HCT116 (cell line): ENCODE data around the gene BEX4. TPM values are rescaled to one million over a fixed set of nuclear protein-coding genes. Genes with fewer than 3 reads are reported as not detected.

Source experiments
- ATAC-seq: fragments of 200-7000 bp; cut with Tn5 transposase; 2 replicates; pipeline ENCODE4 v1.9.1; 2020; ENCODE audit warnings: mild to moderate bottlenecking, moderate library complexity
- BruUV-seq: library from RNA; stranded (reverse); fragments of 400-500 nt; replicated peaks from 2 replicates; lab custom pipeline; 2021; lab: Mats Ljungman, UMichigan
- CTCF ChIA-PET: fragments of 300-600 bp; sonication (Branson Sonifier 250); formaldehyde crosslinking; loops from one replicate; lab custom pipeline; 2021; ENCODE audit warnings: antibody characterized with exemption; lab: Charles Lee
- POLR2A ChIA-PET: fragments of 300-600, 350-600 bp; sonication (Branson Sonifier 250); formaldehyde crosslinking; loops from one replicate; lab custom pipeline; 2021; ENCODE audit warnings: antibody characterized with exemption; lab: Charles Lee
- RAD21 ChIA-PET, 2 experiments: fragments of 300-600 bp; sonication (Branson Sonifier 250); formaldehyde crosslinking; loops; one replicate each; lab custom pipeline; 2023; ENCODE audit warnings: low total read pairs in 2 of 2; ENCODE audit not compliant: uncharacterized antibody in 2 of 2, unreplicated experiment in 2 of 2, low non-redundant PET in 1 of 2; lab: Charles Lee
- DNase-seq: peaks from one replicate; pipeline ENCODE4 v3.0.0-alpha.2; 2010; ENCODE audit warnings: low read depth, low spot score
- H2AFZ ChIP-seq: fragments of 200-600 bp; shearing (Covaris generic), sonication (generic); 2 replicates; pipeline ENCODE4 v1.6.1; 2017; ENCODE audit warnings: low read depth, mixed run types, mixed read lengths, antibody characterized with exemption, low read length; ENCODE audit not compliant: poor library complexity, severe bottlenecking
- H3K27ac ChIP-seq: 2 replicates; pipeline ENCODE4 v1.5.1; 2012; ENCODE audit warnings: low read depth, low read length
- H3K27me3 ChIP-seq: fragments of 200-600 bp; sonication (generic); 2 replicates; pipeline ENCODE4 v1.6.1; 2016; ENCODE audit warnings: mixed run types, low read length, mixed read lengths; ENCODE audit not compliant: insufficient read depth
- H3K36me3 ChIP-seq, 2 experiments: fragments of 200-500 bp in 1 of 2; fragments of 200-600 bp in 1 of 2; sonication (Bioruptor generic) in 1 of 2; sonication (generic) in 1 of 2; 2 replicates each; pipeline versions ENCODE4 v1.5.1 to v1.6.1; 2014 to 2016; ENCODE audit warnings: low read length in 2 of 2, inconsistent platforms in 1 of 2, mixed read lengths in 1 of 2, mixed run types in 1 of 2; ENCODE audit not compliant: insufficient read depth in 2 of 2, control insufficient read depth in 1 of 2
- H3K4me1 ChIP-seq, 2 experiments: fragments of 200-600 bp in 1 of 2; sonication (generic) in 1 of 2; 2 replicates each; pipeline versions ENCODE4 v1.5.1 to v1.6.1; 2012 to 2017; ENCODE audit warnings: low read length in 2 of 2, inconsistent platforms in 1 of 2, mild to moderate bottlenecking in 1 of 2, mixed read lengths in 1 of 2, mixed run types in 1 of 2, moderate library complexity in 1 of 2; ENCODE audit not compliant: insufficient read depth in 2 of 2, control insufficient read depth in 1 of 2
- H3K4me2 ChIP-seq: fragments of 200-600 bp; sonication (generic); 2 replicates; pipeline ENCODE4 v1.6.1; 2017; ENCODE audit warnings: mixed run types, low read length, mixed read lengths
- H3K4me3 ChIP-seq, 2 experiments: fragments of 200-600 bp in 1 of 2; sonication (generic) in 1 of 2; replicated peaks in 1 of 2; 2 replicates each; pipeline ENCODE4 v1.5.1; 2011 to 2016; ENCODE audit warnings: low read length in 2 of 2, control low read depth in 1 of 2, low read depth in 1 of 2, mild to moderate bottlenecking in 1 of 2, mixed read lengths in 1 of 2, mixed run types in 1 of 2
- H3K79me2 ChIP-seq: fragments of 200-600 bp; sonication (generic); 2 replicates; pipeline ENCODE4 v1.6.1; 2017; ENCODE audit warnings: mild to moderate bottlenecking, mixed run types, low read length, moderate library complexity, mixed read lengths; ENCODE audit not compliant: insufficient read depth
- H3K9ac ChIP-seq: fragments of 200-600 bp; sonication (generic); 2 replicates; pipeline ENCODE4 v1.6.1; 2016; ENCODE audit warnings: low read length, mixed read lengths
- H3K9me2 ChIP-seq: fragments of 200-600 bp; sonication (generic), shearing (Covaris generic); 2 replicates; pipeline ENCODE4 v1.6.1; 2017; ENCODE audit warnings: mixed run types, mild to moderate bottlenecking, moderate library complexity; ENCODE audit not compliant: insufficient read depth
- H3K9me3 ChIP-seq, 2 experiments: fragments of 200-500 bp in 1 of 2; fragments of 200-600 bp in 1 of 2; sonication (Bioruptor generic) in 1 of 2; sonication (generic) in 1 of 2; 2 replicates each; pipeline ENCODE4 v1.6.1; 2014 to 2017; ENCODE audit warnings: low read length in 2 of 2, mixed read lengths in 2 of 2, inconsistent platforms in 1 of 2, low read depth in 1 of 2, mild to moderate bottlenecking in 1 of 2, mixed run types in 1 of 2, moderate library complexity in 1 of 2; ENCODE audit not compliant: control insufficient read depth in 1 of 2, insufficient read depth in 1 of 2
- H4K20me1 ChIP-seq: fragments of 200-600 bp; sonication (generic), shearing (Covaris generic); 2 replicates; pipeline ENCODE4 v1.6.1; 2017; ENCODE audit warnings: mixed run types, mild to moderate bottlenecking, moderate library complexity; ENCODE audit not compliant: insufficient read depth
- CBX3 ChIP-seq: IDR thresholded peaks from 2 replicates; pipeline ENCODE4 v1.6.1; 2012; ENCODE audit warnings: low read depth
- CEBPB ChIP-seq: IDR thresholded peaks from 2 replicates; pipeline ENCODE4 v1.6.1; 2012; ENCODE audit warnings: low read depth
- ELF1 ChIP-seq: IDR thresholded peaks from 2 replicates; pipeline ENCODE4 v1.6.1; 2012; ENCODE audit warnings: low read depth, borderline replicate concordance
- POLR2A ChIP-seq: IDR thresholded peaks from 2 replicates; pipeline ENCODE4 v1.7.0; 2011; ENCODE audit warnings: borderline replicate concordance; ENCODE audit not compliant: insufficient read depth, insufficient read length; ENCODE audit errors: extremely low read depth
- POLR2AphosphoS5 ChIP-seq: IDR thresholded peaks from 2 replicates; pipeline ENCODE4 v1.6.1; 2011; ENCODE audit warnings: mild to moderate bottlenecking, low read depth, low read length, moderate library complexity
- SIN3A ChIP-seq: IDR thresholded peaks from 2 replicates; pipeline ENCODE4 v1.6.1; 2012; ENCODE audit warnings: low read depth
- SRF ChIP-seq: IDR thresholded peaks from 2 replicates; pipeline ENCODE4 v1.6.1; 2012; ENCODE audit warnings: low read depth
- intact Hi-C: fragments of 100-400 bp; cut with micrococcal nuclease; formaldehyde crosslinking; loops from 2 replicates; pipeline ENCODE4 v1.10.0; 2022
- total RNA-seq: library from RNA; stranded (reverse); gene quantifications from one replicate; pipeline ENCODE4 v1.2.1, GENCODE V29; 2021; ENCODE audit not compliant: unreplicated experiment
- TF ChIP-seq, protein P1 (sequence below): IDR thresholded peaks from 2 replicates; pipeline ENCODE4 v1.6.1; 2011; ENCODE audit warnings: mild to moderate bottlenecking, low read length, moderate library complexity; ENCODE audit not compliant: insufficient replicate concordance; ENCODE audit errors: extremely low read depth

Gene BEX4
- total RNA-seq, 1 experiment from 2014 or later = 0.91 TPM

DNA sequence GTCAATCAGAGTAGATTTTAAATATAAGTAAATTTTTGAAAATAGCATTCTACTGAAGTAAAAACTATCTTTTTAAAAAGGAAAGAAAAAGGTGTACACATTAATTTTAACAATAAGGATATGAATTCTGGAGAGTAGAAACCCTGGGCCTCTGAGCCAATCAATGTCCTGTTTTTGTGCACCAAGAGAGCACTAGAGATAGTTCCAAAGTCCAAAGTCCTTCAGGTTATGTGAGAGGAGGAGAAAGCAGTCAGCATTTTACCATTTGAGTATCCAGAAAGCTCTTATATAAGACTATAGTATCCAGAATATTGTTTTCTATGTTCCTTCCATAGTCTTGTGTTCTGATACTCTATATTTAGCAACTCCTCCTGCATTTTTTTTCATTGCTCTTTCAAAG is 43.4 kb downstream of the BEX4 start:
- DNase-seq = no peak
- Histone ChIP-seq H3K36me3 (no peaks in the 10 kb centered on the region), H3K9ac (no peak overlapping the region)
- RAD21 ChIA-PET = no interaction called here
- no peak for TF ChIP-seq CEBPB
- TF ChIP-seq ELF1 = no peak
- TF ChIP-seq, protein P1, sequence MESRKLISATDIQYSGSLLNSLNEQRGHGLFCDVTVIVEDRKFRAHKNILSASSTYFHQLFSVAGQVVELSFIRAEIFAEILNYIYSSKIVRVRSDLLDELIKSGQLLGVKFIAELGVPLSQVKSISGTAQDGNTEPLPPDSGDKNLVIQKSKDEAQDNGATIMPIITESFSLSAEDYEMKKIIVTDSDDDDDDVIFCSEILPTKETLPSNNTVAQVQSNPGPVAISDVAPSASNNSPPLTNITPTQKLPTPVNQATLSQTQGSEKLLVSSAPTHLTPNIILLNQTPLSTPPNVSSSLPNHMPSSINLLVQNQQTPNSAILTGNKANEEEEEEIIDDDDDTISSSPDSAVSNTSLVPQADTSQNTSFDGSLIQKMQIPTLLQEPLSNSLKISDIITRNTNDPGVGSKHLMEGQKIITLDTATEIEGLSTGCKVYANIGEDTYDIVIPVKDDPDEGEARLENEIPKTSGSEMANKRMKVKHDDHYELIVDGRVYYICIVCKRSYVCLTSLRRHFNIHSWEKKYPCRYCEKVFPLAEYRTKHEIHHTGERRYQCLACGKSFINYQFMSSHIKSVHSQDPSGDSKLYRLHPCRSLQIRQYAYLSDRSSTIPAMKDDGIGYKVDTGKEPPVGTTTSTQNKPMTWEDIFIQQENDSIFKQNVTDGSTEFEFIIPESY = no peak
- no peak for TF ChIP-seq CBX3
- no peak for TF ChIP-seq SIN3A
- TF ChIP-seq SRF = no peak
- TF ChIP-seq POLR2A = no peak
- no peak for TF ChIP-seq POLR2AphosphoS5
- TF ChIP-seq, all 23 proteins: peak for 0
- Histone ChIP-seq H3K27me3 (no peaks in the 10 kb centered on the region), H2AFZ (no peak overlapping the region), H3K4me2 (no peak overlapping the region), H3K9me3 (no peaks in the 10 kb centered on the region), H4K20me1 (no peaks in the 10 kb centered on the region), H3K4me1 (peaks cover 0 to 12% of the 10 kb centered on the region in 2 experiments; a peak in 2 of 4 replicates), H3K4me3 (no peak overlapping the region), H3K79me2 (peaks cover 13% of the 10 kb centered on the region), H3K9me2 (no peaks in the 10 kb centered on the region), H3K27ac (no peak overlapping the region)
- no peak for ATAC-seq
- no TSS peak for BruUV-seq
- intact Hi-C loops = no loop called here
- ChIA-PET POLR2A (no interaction called here), CTCF (no interaction called here)

Other genes starting within 250 kb of the BEX4 start
- not detected for gene BEX1, start 150.9 kb upstream of the BEX4 start, total RNA-seq
- 0.25 TPM for gene NXF3, start 122.0 kb upstream of the BEX4 start, total RNA-seq
- 37.3 TPM for gene TCEAL8, start 40.0 kb downstream of the BEX4 start, total RNA-seq
- gene TCEAL5, start 61.6 kb downstream of the BEX4 start, total RNA-seq = not detected
- 35.7 TPM for gene BEX2, start 95.9 kb downstream of the BEX4 start, total RNA-seq
- 0.20 TPM for gene TCEAL7, start 115.1 kb downstream of the BEX4 start, total RNA-seq
- 28.8 TPM for gene TCEAL9, start 141.4 kb downstream of the BEX4 start, total RNA-seq
- gene BEX3, start 161.4 kb downstream of the BEX4 start, total RNA-seq = 86.2 TPM